GM21515 (cell line): Measurements from ENCODE around the gene KRTAP2-2.
"Not testable (repeated sequence)": the region's sequence is repeated elsewhere in the genome, so short reads cannot be mapped to it uniquely, and the experiment has no call there.

Experiments used
- ATAC-seq: cut with Tn5 transposase; IDR thresholded peaks from one replicate; pipeline ENCODE4 v1.9.1; 2021; ENCODE audit not compliant: unreplicated experiment

KRTAP2-2 gene

GRCh38 chr17:41065016-41065689 is 10.1 kb upstream of the KRTAP2-2 start:
- ATAC-seq = not testable (repeated sequence)

GRCh38 chr17:41064301-41064700 is 9.3 kb upstream of the KRTAP2-2 start:
- ATAC-seq = no peak

GRCh38 chr17:41063449-41063848 is 8.4 kb upstream of the KRTAP2-2 start:
- no peak for ATAC-seq

- no peak for ATAC-seq
Observed at GRCh38 chr17:41061964-41062363, 6.9 kb upstream of the KRTAP2-2 start.

- no peak for ATAC-seq
Observed at GRCh38 chr17:41060052-41060604, 5.1 kb upstream of the KRTAP2-2 start, which contains the start of gene KRTAP2-3. KRTAP2-3 (minus strand) TSS chr17:41060114; CDS start chr17:41060050, 64 bp downstream.

GRCh38 chr17:41059276-41060051 is 4.4 kb upstream of the KRTAP2-2 start:
- not testable (repeated sequence) for ATAC-seq

GRCh38 chr17:41058741-41059140 is 3.7 kb upstream of the KRTAP2-2 start:
- no peak for ATAC-seq

GRCh38 chr17:41057547-41057946 is 2.5 kb upstream of the KRTAP2-2 start:
- no peak for ATAC-seq

- not testable (repeated sequence) for ATAC-seq
Observed at GRCh38 chr17:41054556-41054955, 474 bp downstream of the KRTAP2-2 start.

- ATAC-seq = no peak
Observed at GRCh38 chr17:41054025-41054424, 1.0 kb downstream of the KRTAP2-2 start.

GRCh38 chr17:41052566-41052965 is 2.5 kb downstream of the KRTAP2-2 start:
- no peak for ATAC-seq

- no peak for ATAC-seq
Observed at GRCh38 chr17:41049110-41049509, 5.9 kb downstream of the KRTAP2-2 start.

GRCh38 chr17:41048441-41048840 is 6.6 kb downstream of the KRTAP2-2 start:
- no peak for ATAC-seq

- ATAC-seq = not testable (repeated sequence)
Observed at GRCh38 chr17:41046735-41047465, 8.1 kb downstream of the KRTAP2-2 start, which contains the start of gene KRTAP2-1. KRTAP2-1 (minus strand) TSS chr17:41047316; CDS start chr17:41047267, 49 bp downstream.

GRCh38 chr17:41042953-41043352 is 12.1 kb downstream of the KRTAP2-2 start:
- ATAC-seq = no peak

GRCh38 chr17:41040783-41041571 is 14.1 kb downstream of the KRTAP2-2 start, which contains the start of gene KRTAP1-1:
KRTAP1-1 (minus strand) TSS chr17:41041450; CDS start chr17:41041397, 53 bp downstream.
- ATAC-seq = not testable (repeated sequence)

GRCh38 chr17:41037853-41038350 is 17.1 kb downstream of the KRTAP2-2 start:
- no peak for ATAC-seq

- not testable (repeated sequence) for ATAC-seq
Observed at GRCh38 chr17:41034346-41034935, 20.6 kb downstream of the KRTAP2-2 start, which contains the start of gene KRTAP1-3. KRTAP1-3 (minus strand) TSS chr17:41034874; CDS start chr17:41034821, 53 bp downstream.

GRCh38 chr17:41029633-41030245 is 25.3 kb downstream of the KRTAP2-2 start, which contains the start of gene KRTAP1-4:
KRTAP1-4 (minus strand) TSS chr17:41030195; CDS start chr17:41030078, 117 bp downstream.
- no peak for ATAC-seq
